H1 (cell line): ENCODE results near the gene PPARA. TPM values are rescaled to one million over a fixed set of nuclear protein-coding genes. Genes with fewer than 3 reads are reported as not detected.
A peak's percentile ranks its signal among the peaks of the same experiment; 100 is the strongest.

Experiments used
- CTCF ChIA-PET: fragments of 300-600 bp; sonication (Branson Sonifier 250); formaldehyde crosslinking; loops from one replicate; lab custom pipeline; 2021; ENCODE audit not compliant: partially characterized antibody; lab: Charles Lee
- POLR2A ChIA-PET: fragments of 300-600 bp; sonication (Branson Sonifier 250); formaldehyde crosslinking; loops from one replicate; lab custom pipeline; 2021; ENCODE audit warnings: inconsistent platforms; ENCODE audit not compliant: partially characterized antibody; lab: Charles Lee
- DNase-seq, 2 experiments: peaks; one replicate each; pipeline versions ENCODE4 v3.0.0 to v3.0.0-alpha.2; 2010 to 2022; ENCODE audit warnings: low spot score in 2 of 2, low read depth in 1 of 2, mixed read lengths in 1 of 2
- FAIRE-seq: peaks from 2 replicates; lab custom pipeline; 2011; peaks lifted over from hg19 to GRCh38; lab: Jason Lieb, UNC
- H2AFZ ChIP-seq: 2 replicates; pipeline ENCODE4 v1.8.1; 2012; ENCODE audit warnings: low read length, inconsistent platforms
- H2AK5ac ChIP-seq: 2 replicates; pipeline ENCODE4 v1.6.1; 2013; ENCODE audit warnings: low read depth, low read length
- H2BK120ac ChIP-seq: replicated peaks from 2 replicates; pipeline ENCODE3; 2013; ENCODE audit warnings: low read depth, low read length, inconsistent platforms
- H2BK12ac ChIP-seq: 2 replicates; pipeline ENCODE4 v1.6.1; 2013; ENCODE audit warnings: low read depth, low read length
- H2BK15ac ChIP-seq: 2 replicates; pipeline ENCODE4 v1.6.1; 2013; ENCODE audit warnings: low read length
- H2BK20ac ChIP-seq: 2 replicates; pipeline ENCODE4 v1.6.1; 2013; ENCODE audit warnings: low read length
- H2BK5ac ChIP-seq: 2 replicates; pipeline ENCODE4 v1.6.1; 2013; ENCODE audit warnings: low read depth, low read length
- H3K14ac ChIP-seq: 2 replicates; pipeline ENCODE4 v1.6.1; 2013; ENCODE audit warnings: inconsistent platforms; ENCODE audit not compliant: insufficient read length
- H3K18ac ChIP-seq: 2 replicates; pipeline ENCODE4 v1.6.1; 2013; ENCODE audit warnings: low read length; ENCODE audit errors: extremely low read depth
- H3K23ac ChIP-seq: 2 replicates; pipeline ENCODE4 v1.6.1; 2013; ENCODE audit warnings: inconsistent platforms; ENCODE audit not compliant: insufficient read length
- H3K23me2 ChIP-seq: 2 replicates; pipeline ENCODE4 v1.6.1; 2013; ENCODE audit warnings: low read depth, low read length
- H3K27ac ChIP-seq: 2 replicates; pipeline ENCODE4 v1.6.1; 2011; ENCODE audit warnings: low read depth, low read length, inconsistent platforms
- H3K27me3 ChIP-seq, 4 experiments: replicated peaks in 1 of 4; 1 replicate in 1 of 4; 2 replicates in 3 of 4; pipeline versions ENCODE4 v1.6.1 to v1.8.1; 2011 to 2013; ENCODE audit warnings: low read length in 3 of 4, mild to moderate bottlenecking in 3 of 4, inconsistent platforms in 2 of 4, mixed read lengths in 2 of 4, moderate library complexity in 1 of 4; ENCODE audit not compliant: control insufficient read depth in 3 of 4, insufficient read depth in 3 of 4; ENCODE audit errors: extremely low read depth in 1 of 4
- H3K36me3 ChIP-seq, 4 experiments: 2 replicates each; pipeline versions ENCODE4 v1.6.1 to v1.8.1; 2011 to 2013; ENCODE audit warnings: mild to moderate bottlenecking in 4 of 4, low read length in 3 of 4, moderate library complexity in 2 of 4, control low read depth in 1 of 4, inconsistent platforms in 1 of 4; ENCODE audit not compliant: insufficient read depth in 4 of 4, control insufficient read depth in 2 of 4
- H3K4ac ChIP-seq: replicated peaks from 2 replicates; pipeline ENCODE3; 2013; ENCODE audit warnings: low read length, low read depth, mixed read lengths, inconsistent platforms; ENCODE audit not compliant: insufficient read length
- H3K4me1 ChIP-seq, 4 experiments: replicated peaks in 1 of 4; 1 replicate in 1 of 4; 2 replicates in 3 of 4; pipeline versions ENCODE4 v1.6.1 to v1.8.1; 2011 to 2013; ENCODE audit warnings: low read length in 3 of 4, inconsistent platforms in 2 of 4, mixed read lengths in 1 of 4; ENCODE audit not compliant: insufficient read depth in 4 of 4, control insufficient read depth in 3 of 4
- H3K4me2 ChIP-seq, 2 experiments: 2 replicates each; pipeline versions ENCODE4 v1.6.1 to v1.8.1; 2011 to 2013; ENCODE audit warnings: low read depth in 2 of 2, low read length in 2 of 2, control low read depth in 1 of 2, inconsistent platforms in 1 of 2, mild to moderate bottlenecking in 1 of 2; ENCODE audit not compliant: insufficient read depth in 1 of 2
- H3K4me3 ChIP-seq, 4 experiments: fragments of 200-600, 300-600 bp in 1 of 4; sonication (generic), shearing (Covaris generic), sonication (Bioruptor Twin) in 1 of 4; 2 replicates each; pipeline versions ENCODE4 v1.5.1 to v1.8.1; 2011 to 2016; ENCODE audit warnings: low read length in 4 of 4, low read depth in 3 of 4, control low read depth in 2 of 4, inconsistent platforms in 2 of 4, mild to moderate bottlenecking in 2 of 4, mixed read lengths in 1 of 4, moderate library complexity in 1 of 4; ENCODE audit not compliant: insufficient read depth in 2 of 4; ENCODE audit errors: extremely low read depth in 1 of 4
- H3K56ac ChIP-seq: replicated peaks from 2 replicates; pipeline ENCODE3; 2013; ENCODE audit warnings: low read depth, mild to moderate bottlenecking, mixed read lengths, low read length, inconsistent platforms; ENCODE audit not compliant: insufficient read length
- H3K79me1 ChIP-seq: 2 replicates; pipeline ENCODE4 v1.6.1; 2013; ENCODE audit warnings: low read depth, low read length, control low read depth
- H3K79me2 ChIP-seq, 2 experiments: 2 replicates each; pipeline versions ENCODE4 v1.6.1 to v1.8.1; 2012 to 2013; ENCODE audit warnings: low read length in 2 of 2, mild to moderate bottlenecking in 2 of 2, inconsistent platforms in 1 of 2; ENCODE audit not compliant: insufficient read depth in 2 of 2, control insufficient read depth in 1 of 2
- H3K9ac ChIP-seq, 4 experiments: replicated peaks in 1 of 4; 1 replicate in 1 of 4; 2 replicates in 3 of 4; pipeline versions ENCODE4 v1.6.1 to v1.8.1; 2011 to 2013; ENCODE audit warnings: low read depth in 3 of 4, low read length in 3 of 4, control low read depth in 2 of 4, mild to moderate bottlenecking in 2 of 4, moderate library complexity in 2 of 4, inconsistent platforms in 1 of 4; ENCODE audit errors: extremely low read depth in 1 of 4
- H3K9me3 ChIP-seq, 2 experiments: 2 replicates each; pipeline versions ENCODE4 v1.6.1 to v1.8.1; 2012 to 2013; ENCODE audit warnings: mild to moderate bottlenecking in 2 of 2, moderate library complexity in 2 of 2, control low read depth in 1 of 2, inconsistent platforms in 1 of 2, low read depth in 1 of 2, low read length in 1 of 2, mixed read lengths in 1 of 2; ENCODE audit not compliant: insufficient read depth in 2 of 2
- H4K20me1 ChIP-seq, 2 experiments: replicated peaks in 1 of 2; 2 replicates each; pipeline versions ENCODE3 to v1.8.1; 2011 to 2013; ENCODE audit warnings: inconsistent platforms in 2 of 2, low read length in 2 of 2, mild to moderate bottlenecking in 1 of 2; ENCODE audit not compliant: insufficient read depth in 2 of 2, control insufficient read depth in 1 of 2
- H4K5ac ChIP-seq: 2 replicates; pipeline ENCODE4 v1.6.1; 2013; ENCODE audit warnings: low read length, low read depth, mixed read lengths, inconsistent platforms; ENCODE audit not compliant: insufficient read length
- H4K8ac ChIP-seq: 2 replicates; pipeline ENCODE4 v1.8.0; 2013; ENCODE audit warnings: mild to moderate bottlenecking, moderate library complexity, low read length, inconsistent platforms; ENCODE audit not compliant: insufficient read depth; ENCODE audit errors: extremely low read depth
- H4K91ac ChIP-seq: replicated peaks from 2 replicates; pipeline ENCODE3; 2013; ENCODE audit warnings: low read length, mixed read lengths, inconsistent platforms; ENCODE audit not compliant: insufficient read length
- CEBPB ChIP-seq: IDR thresholded peaks from 2 replicates; pipeline ENCODE4 v1.6.1; 2012; ENCODE audit warnings: low read depth, low read length
- HDAC6 ChIP-seq: IDR thresholded peaks from one replicate; pipeline ENCODE4 v1.7.1; 2012; ENCODE audit warnings: low read depth, mild to moderate bottlenecking, inconsistent platforms, low read length, moderate library complexity
- SP1 ChIP-seq: IDR thresholded peaks from 2 replicates; pipeline ENCODE4 v1.6.1; 2011; ENCODE audit warnings: low read depth, low read length
- WGBS, 2 experiments: shearing (Covaris generic) in 1 of 2; methylation state at CpG; one replicate each; pipeline versions ENCODE4 v1.1.6 to v1.1.7; 2013 to 2015; ENCODE audit warnings: low lambda C conversion rate in 2 of 2, mixed read lengths in 2 of 2, inconsistent platforms in 1 of 2, low coverage in 1 of 2, missing lambda C conversion rate in 1 of 2; ENCODE audit not compliant: insufficient replicate concordance in 2 of 2, insufficient coverage in 1 of 2, insufficient read length in 1 of 2; ENCODE audit errors: extremely low coverage in 1 of 2, missing lambda C conversion rate in 1 of 2; 5-methylcytosine and 5-hydroxymethylcytosine counted together
- polyA plus RNA-seq, 7 experiments: library from polyadenylated mRNA; depleted of rRNA in 3 of 7; stranded (reverse) in 5 of 7; unstranded in 2 of 7; fragments of >200 nt in 5 of 7; fragments of 200-250 nt in 2 of 7; gene quantifications; 1 replicate in 5 of 7; 2 replicates in 1 of 7; 4 replicates in 1 of 7; pipeline versions ENCODE4 v1.2.1 to v1.2.3, GENCODE V29; 2011 to 2013; ENCODE audit warnings: missing spikeins in 2 of 7, mixed read lengths in 2 of 7
- total RNA-seq: library from RNA; stranded (reverse); fragmentation: NEBNext Ultra II Directional; extraction: Animal tissue kit (Norgen Biotek cat#: 25700); gene quantifications from 2 replicates; pipeline ENCODE4 v1.2.1, GENCODE V29; 2021
- TF ChIP-seq, protein P1 (sequence below): IDR thresholded peaks from 2 replicates; pipeline ENCODE4 v1.6.1; 2011; ENCODE audit warnings: low read depth, mild to moderate bottlenecking, low read length; ENCODE audit not compliant: insufficient read depth

PPARA gene
- total and polyA plus RNA-seq, 2 of the 8 experiments (the other 6 are each of a cell fraction or from before 2014, with no cell fraction given): 3.1 to 8.2 TPM

DNA sequence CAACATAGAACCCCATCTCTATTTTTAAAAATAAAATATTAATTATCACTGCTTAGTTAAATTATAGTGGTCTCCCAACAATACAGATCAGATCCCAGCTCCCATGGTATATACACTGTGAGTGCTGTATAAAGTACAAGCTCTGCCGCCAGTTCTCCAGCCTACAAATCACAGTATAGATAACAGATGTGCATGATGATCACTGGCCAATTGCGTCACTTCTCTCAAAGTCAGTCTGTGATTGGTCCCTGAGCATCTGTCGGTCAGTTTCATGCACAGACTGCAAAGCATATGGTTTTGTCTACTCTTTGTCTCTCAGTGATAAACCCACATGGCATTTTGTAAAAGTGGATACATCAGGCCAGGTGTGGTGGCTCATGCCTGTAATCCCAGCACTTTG, 15.7 kb downstream of the PPARA start:
- Histone ChIP-seq H4K20me1 (peaks cover 1 to 3% of the 10 kb centered on the region in 2 experiments), H2BK12ac (no peak overlapping the region), H3K56ac (no peak overlapping the region), H2BK5ac (no peak overlapping the region), H3K9ac (no peak overlapping the region), H2AK5ac (no peak overlapping the region), H3K14ac (no peak overlapping the region), H3K18ac (no peak overlapping the region), H3K4me1 (no peaks in the 10 kb centered on the region), H3K23ac (no peak overlapping the region), H3K4ac (no peak overlapping the region), H2BK120ac (no peak overlapping the region), H4K8ac (no peak overlapping the region), H3K4me2 (no peak overlapping the region), H3K4me3 (no peak overlapping the region), H3K36me3 (no peaks in the 10 kb centered on the region), H4K91ac (no peak overlapping the region), H3K79me2 (no peaks in the 10 kb centered on the region), H3K9me3 (no peaks in the 10 kb centered on the region), H3K27ac (no peak overlapping the region), H3K79me1 (no peaks in the 10 kb centered on the region), H3K27me3 (peaks cover 0 to 2% (median 0%) of the 10 kb centered on the region in 4 experiments; a peak in 1 of 7 replicates), H2AFZ (no peak overlapping the region), H4K5ac (no peak overlapping the region), H2BK15ac (no peak overlapping the region), H2BK20ac (no peak overlapping the region), H3K23me2 (no peaks in the 10 kb centered on the region)
- ChIA-PET CTCF (interaction anchor here (0.6 to 1.3 kb wide), 2 partner anchors 44 to 1171 kb away, joined by 4 to 5 read pairs; no protein-coding TSS in a partner anchor), POLR2A (no interaction called here)
- whole genome bisulfite sequencing, 2 experiments: 89% methylated on average over 3 of the region's 3 CpGs; no CpG with 5 or more reads in 1 of the 2 experiments
- TF ChIP-seq, protein P1, sequence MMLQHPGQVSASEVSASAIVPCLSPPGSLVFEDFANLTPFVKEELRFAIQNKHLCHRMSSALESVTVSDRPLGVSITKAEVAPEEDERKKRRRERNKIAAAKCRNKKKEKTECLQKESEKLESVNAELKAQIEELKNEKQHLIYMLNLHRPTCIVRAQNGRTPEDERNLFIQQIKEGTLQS: no peak
- TF ChIP-seq CEBPB (0 out of 2 replicates have a peak, but pooled peaks have one; percentile 54), HDAC6 (no peak), SP1 (peak; percentile 67; the same call in 1 of the 2 replicates)
- no peak for DNase-seq
- no peak for FAIRE-seq
